IMR-90 (cell line): ENCODE measurements around the gene UVSSA.

ENCODE experiments used
- CEBPB ChIP-seq: IDR thresholded peaks from 2 replicates; pipeline ENCODE4 v1.6.1; 2012; ENCODE audit warnings: low read depth, low read length, improper control_type of control experiment
- CHD1 ChIP-seq: IDR thresholded peaks from 2 replicates; pipeline ENCODE4 v1.6.1; 2012; ENCODE audit warnings: low read depth, low read length, improper control_type of control experiment
- CTCF ChIP-seq: conservative IDR thresholded peaks from 2 replicates; pipeline ENCODE4 v1.5.1; 2012; ENCODE audit warnings: mild to moderate bottlenecking, low read depth, low read length, improper control_type of control experiment
- MAFK ChIP-seq: IDR thresholded peaks from 2 replicates; pipeline ENCODE4 v1.6.1; 2012; ENCODE audit warnings: low read depth, low read length, improper control_type of control experiment
- POLR2A ChIP-seq: IDR thresholded peaks from 2 replicates; pipeline ENCODE4 v1.6.1; 2012; ENCODE audit warnings: mild to moderate bottlenecking, low read depth, low read length
- RAD21 ChIP-seq: IDR thresholded peaks from 2 replicates; pipeline ENCODE4 v1.6.1; 2012; ENCODE audit warnings: low read length, improper control_type of control experiment
- RCOR1 ChIP-seq: IDR thresholded peaks from 2 replicates; pipeline ENCODE4 v1.6.1; 2012; ENCODE audit warnings: mild to moderate bottlenecking, low read length, improper control_type of control experiment; ENCODE audit not compliant: insufficient replicate concordance
- SMC3 ChIP-seq: fragments of 150-350 bp; IDR thresholded peaks from 2 replicates; pipeline ENCODE4 v1.6.1; 2016; ENCODE audit warnings: low read depth, mild to moderate bottlenecking, antibody characterized with exemption, low read length, moderate library complexity
- TF ChIP-seq, protein P1 (sequence below): fragments of 150-350 bp; IDR thresholded peaks from 2 replicates; pipeline ENCODE4 v1.6.1; 2017; ENCODE audit warnings: mild to moderate bottlenecking, antibody characterized with exemption, low read length, low read depth

DNA sequence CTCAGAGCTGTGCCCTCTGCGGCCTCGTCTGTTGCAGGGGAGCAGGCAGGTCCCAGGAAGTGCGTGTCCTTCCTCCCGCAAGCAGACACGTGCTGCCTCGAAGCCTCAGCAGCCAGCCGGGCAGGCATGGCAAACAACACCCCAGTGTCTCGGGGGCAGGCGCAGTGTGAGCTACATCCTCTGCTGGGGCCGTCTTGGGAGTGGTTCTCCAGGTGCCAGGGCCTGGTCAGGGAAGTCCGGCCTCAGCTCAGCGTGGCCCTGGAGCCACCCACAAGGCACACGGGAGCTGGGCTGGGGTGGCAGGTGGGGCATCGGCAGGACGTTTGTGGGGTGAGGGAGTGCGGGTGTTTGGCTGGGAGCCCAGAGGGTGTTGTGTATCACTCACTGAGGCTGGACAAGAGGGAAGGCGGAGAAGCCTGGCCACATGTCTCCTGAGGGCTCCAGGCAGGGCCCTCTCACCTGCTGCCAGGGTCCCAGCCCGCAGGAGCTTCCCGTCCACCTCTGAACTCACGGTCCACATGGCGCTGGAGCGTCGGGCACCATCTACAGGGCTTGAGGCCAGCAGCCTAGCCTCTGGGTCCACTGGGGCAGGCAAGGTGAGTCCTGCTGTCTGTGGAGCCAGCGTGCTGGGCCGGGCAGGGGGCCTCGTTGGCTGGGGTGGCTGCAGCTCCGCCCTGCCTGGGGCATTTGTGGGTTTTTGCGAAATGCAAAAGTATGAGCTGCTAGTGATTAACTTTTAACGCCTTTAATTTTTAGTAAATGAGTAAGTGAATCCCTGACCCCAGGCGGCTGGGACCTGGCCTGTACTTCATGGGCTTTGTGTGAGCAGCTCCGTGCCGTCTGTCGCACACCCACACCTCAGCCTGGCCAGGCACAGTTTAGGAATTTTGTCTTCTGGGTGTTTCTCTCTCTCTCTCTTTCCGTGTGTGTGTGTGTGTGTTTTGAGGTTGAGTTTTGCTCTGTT, 17.3 kb upstream of the UVSSA start:
- TF ChIP-seq POLR2A (no peak), CTCF (no peak), RAD21 (no peak), RCOR1 (no peak), SMC3 (no peak), MAFK (no peak), CEBPB (no peak), CHD1 (no peak)
- TF ChIP-seq, protein P1, sequence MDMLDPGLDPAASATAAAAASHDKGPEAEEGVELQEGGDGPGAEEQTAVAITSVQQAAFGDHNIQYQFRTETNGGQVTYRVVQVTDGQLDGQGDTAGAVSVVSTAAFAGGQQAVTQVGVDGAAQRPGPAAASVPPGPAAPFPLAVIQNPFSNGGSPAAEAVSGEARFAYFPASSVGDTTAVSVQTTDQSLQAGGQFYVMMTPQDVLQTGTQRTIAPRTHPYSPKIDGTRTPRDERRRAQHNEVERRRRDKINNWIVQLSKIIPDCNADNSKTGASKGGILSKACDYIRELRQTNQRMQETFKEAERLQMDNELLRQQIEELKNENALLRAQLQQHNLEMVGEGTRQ: no peak
